ENCODE results near the gene ATXN1. TPM values are rescaled to one million over a fixed set of nuclear protein-coding genes. Genes with fewer than 3 reads are reported as not detected.

ATXN1 gene
- total RNA-seq, 1 experiment from 2014 or later: 5.6 TPM

DNA sequence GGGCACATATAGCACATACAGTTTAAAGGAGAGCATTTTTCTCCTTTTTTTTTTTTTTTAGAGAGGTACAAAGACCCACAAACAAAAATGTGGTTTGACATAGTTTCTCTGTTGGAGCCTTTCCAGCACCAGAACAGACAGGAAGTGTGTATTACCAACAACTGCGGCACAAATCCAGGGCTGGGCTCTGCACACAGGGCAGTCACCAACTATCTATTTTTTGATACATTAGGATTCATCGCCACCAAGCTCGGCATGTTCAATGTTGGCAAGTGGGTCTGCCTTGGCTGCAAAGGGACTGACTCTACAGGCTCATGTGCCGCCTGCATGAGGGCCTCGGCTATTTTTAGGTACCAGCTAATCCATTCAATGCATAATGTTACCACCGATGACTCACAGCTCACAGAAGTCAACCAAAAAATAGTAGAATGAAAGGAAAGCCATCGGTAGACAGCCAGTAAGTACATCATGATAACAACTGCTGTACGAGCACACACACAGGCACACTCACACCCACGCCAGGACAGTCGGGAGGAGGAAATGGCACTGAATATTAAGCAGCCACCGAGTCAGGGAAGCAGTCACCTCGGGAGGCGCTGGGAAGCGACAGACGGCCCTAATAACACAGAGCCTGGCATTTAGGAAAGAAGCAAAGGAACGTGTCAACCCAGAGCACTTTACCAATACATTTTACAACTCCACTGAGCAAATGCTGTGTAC lies 441.3 kb downstream of the ATXN1 start:
- Histone ChIP-seq H4K20me1 (ENCODE audit: control insufficient read depth, insufficient read depth, insufficient read length) (no peaks in the 10 kb centered on the region), H4K8ac (replicated peaks; ENCODE audit: insufficient read length, low read depth, low read length) (no peak overlapping the region), H2BK12ac (ENCODE audit: insufficient read length, low read depth, low read length) (no peak overlapping the region), H2BK5ac (ENCODE audit: insufficient read length, low read length) (no peak overlapping the region), H3K4me1 (ENCODE audit: insufficient read depth, low read length) (peaks cover 2% of the 10 kb centered on the region; the same call in 1 of the 2 replicates), H3K27me3 (ENCODE audit: insufficient read depth, low read length) (no peaks in the 10 kb centered on the region), H3K27ac (ENCODE audit: insufficient read length, low read depth, low read length) (no peak overlapping the region), H2BK15ac (ENCODE audit: low read depth, low read length) (no peak overlapping the region), H2BK120ac (ENCODE audit: low read depth, low read length, poor library complexity, severe bottlenecking) (no peak overlapping the region), H4K5ac (ENCODE audit: insufficient read length, low read depth, low read length) (no peak overlapping the region), H3K4ac (ENCODE audit: low read depth, low read length) (no peak overlapping the region), H2BK20ac (ENCODE audit: low read depth, low read length, poor library complexity, severe bottlenecking) (no peak overlapping the region), H3K9me3 (ENCODE audit: control insufficient read depth, low read depth, low read length) (no peaks in the 10 kb centered on the region), H2AK5ac (ENCODE audit: insufficient read length, low read length) (no peak overlapping the region), H2AFZ (ENCODE audit: low read length) (no peak overlapping the region), H3K79me1 (ENCODE audit: insufficient read depth, low read depth, low read length, poor library complexity, severe bottlenecking) (no peaks in the 10 kb centered on the region), H3T11ph (ENCODE audit: low read length) (no peak overlapping the region), H4K91ac (ENCODE audit: insufficient read length, low read depth, low read length) (no peak overlapping the region), H3K56ac (ENCODE audit: insufficient read length, low read depth, low read length) (no peak overlapping the region), H3K4me2 (ENCODE audit: insufficient read depth, insufficient read length, low read length) (no peak overlapping the region), H3K9ac (ENCODE audit: extremely low read depth, insufficient read length, low read length) (no peak overlapping the region), H3K14ac (ENCODE audit: insufficient read depth, low read length) (no peak overlapping the region), H3K23ac (ENCODE audit: insufficient read length, low read depth, low read length) (no peak overlapping the region), H3K79me2 (ENCODE audit: insufficient read depth, low read length) (no peaks in the 10 kb centered on the region), H3K23me2 (ENCODE audit: insufficient read length, low read depth, low read length, poor library complexity, severe bottlenecking) (no peaks in the 10 kb centered on the region), H3K18ac (ENCODE audit: insufficient read length, low read depth, low read length) (no peak overlapping the region)
- Mint-ChIP-seq H3K4me1 (peaks cover 41 to 45% of the 10 kb centered on the region in 2 experiments), H3K27ac (peak overlapping the region in 1 of 3 experiments; percentile 10; a peak in 1 of 7 replicates), H3K4me3 (no peak overlapping the region), H3K36me3 (ENCODE audit: insufficient read depth in 1 of 3, low read depth in 3 of 3) (no peaks in the 10 kb centered on the region), H3K27me3 (ENCODE audit: low read depth) (no peaks in the 10 kb centered on the region; the same call in 1 of the 2 replicates), H3K9me3 (no peaks in the 10 kb centered on the region)
- no peak for TF ChIP-seq CTCF (conservative IDR thresholded peaks at IDR 0.05)
- DNase-seq: no peak
- no CpG with 5 or more reads among the region's 16 CpGs for WGBS (ENCODE audit: extremely low coverage, insufficient read length, low lambda C conversion rate)
